H1 (cell line): Measurements from ENCODE around the gene MSI2. TPM values are rescaled to one million over a fixed set of nuclear protein-coding genes. Genes with fewer than 3 reads are reported as not detected.

Experiments
- CTCF ChIA-PET: fragments of 300-600 bp; sonication (Branson Sonifier 250); formaldehyde crosslinking; loops from one replicate; lab custom pipeline; 2021; ENCODE audit not compliant: partially characterized antibody; lab: Charles Lee
- POLR2A ChIA-PET: fragments of 300-600 bp; sonication (Branson Sonifier 250); formaldehyde crosslinking; loops from one replicate; lab custom pipeline; 2021; ENCODE audit warnings: inconsistent platforms; ENCODE audit not compliant: partially characterized antibody; lab: Charles Lee
- DNase-seq, 2 experiments: peaks; one replicate each; pipeline versions ENCODE4 v3.0.0 to v3.0.0-alpha.2; 2010 to 2022; ENCODE audit warnings: low spot score in 2 of 2, low read depth in 1 of 2, mixed read lengths in 1 of 2
- FAIRE-seq: peaks from 2 replicates; lab custom pipeline; 2011; peaks lifted over from hg19 to GRCh38; lab: Jason Lieb, UNC
- H2AFZ ChIP-seq: 2 replicates; pipeline ENCODE4 v1.8.1; 2012; ENCODE audit warnings: low read length, inconsistent platforms
- H2AK5ac ChIP-seq: 2 replicates; pipeline ENCODE4 v1.6.1; 2013; ENCODE audit warnings: low read depth, low read length
- H2BK120ac ChIP-seq: replicated peaks from 2 replicates; pipeline ENCODE3; 2013; ENCODE audit warnings: low read depth, low read length, inconsistent platforms
- H2BK12ac ChIP-seq: 2 replicates; pipeline ENCODE4 v1.6.1; 2013; ENCODE audit warnings: low read depth, low read length
- H2BK15ac ChIP-seq: 2 replicates; pipeline ENCODE4 v1.6.1; 2013; ENCODE audit warnings: low read length
- H2BK20ac ChIP-seq: 2 replicates; pipeline ENCODE4 v1.6.1; 2013; ENCODE audit warnings: low read length
- H2BK5ac ChIP-seq: 2 replicates; pipeline ENCODE4 v1.6.1; 2013; ENCODE audit warnings: low read depth, low read length
- H3K14ac ChIP-seq: 2 replicates; pipeline ENCODE4 v1.6.1; 2013; ENCODE audit warnings: inconsistent platforms; ENCODE audit not compliant: insufficient read length
- H3K18ac ChIP-seq: 2 replicates; pipeline ENCODE4 v1.6.1; 2013; ENCODE audit warnings: low read length; ENCODE audit errors: extremely low read depth
- H3K23ac ChIP-seq: 2 replicates; pipeline ENCODE4 v1.6.1; 2013; ENCODE audit warnings: inconsistent platforms; ENCODE audit not compliant: insufficient read length
- H3K23me2 ChIP-seq: 2 replicates; pipeline ENCODE4 v1.6.1; 2013; ENCODE audit warnings: low read depth, low read length
- H3K27ac ChIP-seq: 2 replicates; pipeline ENCODE4 v1.6.1; 2011; ENCODE audit warnings: low read depth, low read length, inconsistent platforms
- H3K27me3 ChIP-seq, 4 experiments: replicated peaks in 1 of 4; 1 replicate in 1 of 4; 2 replicates in 3 of 4; pipeline versions ENCODE4 v1.6.1 to v1.8.1; 2011 to 2013; ENCODE audit warnings: low read length in 3 of 4, mild to moderate bottlenecking in 3 of 4, inconsistent platforms in 2 of 4, mixed read lengths in 2 of 4, moderate library complexity in 1 of 4; ENCODE audit not compliant: control insufficient read depth in 3 of 4, insufficient read depth in 3 of 4; ENCODE audit errors: extremely low read depth in 1 of 4
- H3K36me3 ChIP-seq, 4 experiments: 2 replicates each; pipeline versions ENCODE4 v1.6.1 to v1.8.1; 2011 to 2013; ENCODE audit warnings: mild to moderate bottlenecking in 4 of 4, low read length in 3 of 4, moderate library complexity in 2 of 4, control low read depth in 1 of 4, inconsistent platforms in 1 of 4; ENCODE audit not compliant: insufficient read depth in 4 of 4, control insufficient read depth in 2 of 4
- H3K4ac ChIP-seq: replicated peaks from 2 replicates; pipeline ENCODE3; 2013; ENCODE audit warnings: low read length, low read depth, mixed read lengths, inconsistent platforms; ENCODE audit not compliant: insufficient read length
- H3K4me1 ChIP-seq, 4 experiments: replicated peaks in 1 of 4; 1 replicate in 1 of 4; 2 replicates in 3 of 4; pipeline versions ENCODE4 v1.6.1 to v1.8.1; 2011 to 2013; ENCODE audit warnings: low read length in 3 of 4, inconsistent platforms in 2 of 4, mixed read lengths in 1 of 4; ENCODE audit not compliant: insufficient read depth in 4 of 4, control insufficient read depth in 3 of 4
- H3K4me2 ChIP-seq, 2 experiments: 2 replicates each; pipeline versions ENCODE4 v1.6.1 to v1.8.1; 2011 to 2013; ENCODE audit warnings: low read depth in 2 of 2, low read length in 2 of 2, control low read depth in 1 of 2, inconsistent platforms in 1 of 2, mild to moderate bottlenecking in 1 of 2; ENCODE audit not compliant: insufficient read depth in 1 of 2
- H3K4me3 ChIP-seq, 4 experiments: fragments of 200-600, 300-600 bp in 1 of 4; sonication (generic), shearing (Covaris generic), sonication (Bioruptor Twin) in 1 of 4; 2 replicates each; pipeline versions ENCODE4 v1.5.1 to v1.8.1; 2011 to 2016; ENCODE audit warnings: low read length in 4 of 4, low read depth in 3 of 4, control low read depth in 2 of 4, inconsistent platforms in 2 of 4, mild to moderate bottlenecking in 2 of 4, mixed read lengths in 1 of 4, moderate library complexity in 1 of 4; ENCODE audit not compliant: insufficient read depth in 2 of 4; ENCODE audit errors: extremely low read depth in 1 of 4
- H3K56ac ChIP-seq: replicated peaks from 2 replicates; pipeline ENCODE3; 2013; ENCODE audit warnings: low read depth, mild to moderate bottlenecking, mixed read lengths, low read length, inconsistent platforms; ENCODE audit not compliant: insufficient read length
- H3K79me1 ChIP-seq: 2 replicates; pipeline ENCODE4 v1.6.1; 2013; ENCODE audit warnings: low read depth, low read length, control low read depth
- H3K79me2 ChIP-seq, 2 experiments: 2 replicates each; pipeline versions ENCODE4 v1.6.1 to v1.8.1; 2012 to 2013; ENCODE audit warnings: low read length in 2 of 2, mild to moderate bottlenecking in 2 of 2, inconsistent platforms in 1 of 2; ENCODE audit not compliant: insufficient read depth in 2 of 2, control insufficient read depth in 1 of 2
- H3K9ac ChIP-seq, 4 experiments: replicated peaks in 1 of 4; 1 replicate in 1 of 4; 2 replicates in 3 of 4; pipeline versions ENCODE4 v1.6.1 to v1.8.1; 2011 to 2013; ENCODE audit warnings: low read depth in 3 of 4, low read length in 3 of 4, control low read depth in 2 of 4, mild to moderate bottlenecking in 2 of 4, moderate library complexity in 2 of 4, inconsistent platforms in 1 of 4; ENCODE audit errors: extremely low read depth in 1 of 4
- H3K9me3 ChIP-seq, 2 experiments: 2 replicates each; pipeline versions ENCODE4 v1.6.1 to v1.8.1; 2012 to 2013; ENCODE audit warnings: mild to moderate bottlenecking in 2 of 2, moderate library complexity in 2 of 2, control low read depth in 1 of 2, inconsistent platforms in 1 of 2, low read depth in 1 of 2, low read length in 1 of 2, mixed read lengths in 1 of 2; ENCODE audit not compliant: insufficient read depth in 2 of 2
- H4K20me1 ChIP-seq, 2 experiments: replicated peaks in 1 of 2; 2 replicates each; pipeline versions ENCODE3 to v1.8.1; 2011 to 2013; ENCODE audit warnings: inconsistent platforms in 2 of 2, low read length in 2 of 2, mild to moderate bottlenecking in 1 of 2; ENCODE audit not compliant: insufficient read depth in 2 of 2, control insufficient read depth in 1 of 2
- H4K5ac ChIP-seq: 2 replicates; pipeline ENCODE4 v1.6.1; 2013; ENCODE audit warnings: low read length, low read depth, mixed read lengths, inconsistent platforms; ENCODE audit not compliant: insufficient read length
- H4K8ac ChIP-seq: 2 replicates; pipeline ENCODE4 v1.8.0; 2013; ENCODE audit warnings: mild to moderate bottlenecking, moderate library complexity, low read length, inconsistent platforms; ENCODE audit not compliant: insufficient read depth; ENCODE audit errors: extremely low read depth
- H4K91ac ChIP-seq: replicated peaks from 2 replicates; pipeline ENCODE3; 2013; ENCODE audit warnings: low read length, mixed read lengths, inconsistent platforms; ENCODE audit not compliant: insufficient read length
- ASH2L ChIP-seq: fragments of 200-600, 300-600 bp; sonication (generic); IDR thresholded peaks from one replicate; pipeline ENCODE4 v1.7.1; 2017; ENCODE audit warnings: low read length
- ATF2 ChIP-seq: IDR thresholded peaks from 2 replicates; pipeline ENCODE4 v1.6.1; 2012; ENCODE audit warnings: low read length, inconsistent platforms
- CBX5 ChIP-seq: fragments of 300-800, 300-1000 bp; sonication (generic); IDR thresholded peaks from 2 replicates; pipeline ENCODE4 v1.7.1; 2016; ENCODE audit warnings: antibody characterized with exemption, low read length, low read depth
- EP300 ChIP-seq, 2 experiments: IDR thresholded peaks; 1 replicate in 1 of 2; 2 replicates in 1 of 2; pipeline ENCODE4 v1.6.1; 2011 to 2012; ENCODE audit warnings: low read depth in 2 of 2, low read length in 2 of 2, mild to moderate bottlenecking in 2 of 2, borderline replicate concordance in 1 of 2, inconsistent platforms in 1 of 2, moderate library complexity in 1 of 2
- KDM1A ChIP-seq: fragments of 200-600, 300-600 bp; sonication (generic); IDR thresholded peaks from 2 replicates; pipeline ENCODE4 v1.7.1; 2016; ENCODE audit warnings: mild to moderate bottlenecking, low read length, borderline replicate concordance
- MAX ChIP-seq: IDR thresholded peaks from 2 replicates; pipeline ENCODE4 v1.6.1; 2012; ENCODE audit warnings: inconsistent platforms
- POLR2AphosphoS5 ChIP-seq: IDR thresholded peaks from 2 replicates; pipeline ENCODE4 v1.6.1; 2011; ENCODE audit warnings: low read depth, low read length
- RAD21 ChIP-seq, 2 experiments: IDR thresholded peaks in 1 of 2; conservative IDR thresholded peaks in 1 of 2; 2 replicates each; pipeline ENCODE4 v1.6.1; 2011; ENCODE audit warnings: low read depth in 2 of 2, low read length in 2 of 2, improper control_type of control experiment in 1 of 2, inconsistent platforms in 1 of 2, mild to moderate bottlenecking in 1 of 2, moderate library complexity in 1 of 2
- SP4 ChIP-seq: IDR thresholded peaks from 2 replicates; pipeline ENCODE4 v1.6.1; 2012; ENCODE audit warnings: low read length, inconsistent platforms
- USF2 ChIP-seq: IDR thresholded peaks from 2 replicates; pipeline ENCODE4 v1.6.1; 2011; ENCODE audit warnings: low read length, improper control_type of control experiment
- ZNF274 ChIP-seq: IDR thresholded peaks from 2 replicates; pipeline ENCODE4 v1.7.0; 2012; ENCODE audit warnings: low read length, borderline replicate concordance; ENCODE audit errors: extremely low read depth
- WGBS, 2 experiments: shearing (Covaris generic) in 1 of 2; methylation state at CpG; one replicate each; pipeline versions ENCODE4 v1.1.6 to v1.1.7; 2013 to 2015; ENCODE audit warnings: low lambda C conversion rate in 2 of 2, mixed read lengths in 2 of 2, inconsistent platforms in 1 of 2, low coverage in 1 of 2, missing lambda C conversion rate in 1 of 2; ENCODE audit not compliant: insufficient replicate concordance in 2 of 2, insufficient coverage in 1 of 2, insufficient read length in 1 of 2; ENCODE audit errors: extremely low coverage in 1 of 2, missing lambda C conversion rate in 1 of 2; 5-methylcytosine and 5-hydroxymethylcytosine counted together
- polyA plus RNA-seq, 7 experiments: library from polyadenylated mRNA; depleted of rRNA in 3 of 7; stranded (reverse) in 5 of 7; unstranded in 2 of 7; fragments of >200 nt in 5 of 7; fragments of 200-250 nt in 2 of 7; gene quantifications; 1 replicate in 5 of 7; 2 replicates in 1 of 7; 4 replicates in 1 of 7; pipeline versions ENCODE4 v1.2.1 to v1.2.3, GENCODE V29; 2011 to 2013; ENCODE audit warnings: missing spikeins in 2 of 7, mixed read lengths in 2 of 7
- total RNA-seq: library from RNA; stranded (reverse); fragmentation: NEBNext Ultra II Directional; extraction: Animal tissue kit (Norgen Biotek cat#: 25700); gene quantifications from 2 replicates; pipeline ENCODE4 v1.2.1, GENCODE V29; 2021

Gene MSI2
- total and polyA plus RNA-seq, 2 of the 8 experiments (the other 6 are each of a cell fraction or from before 2014, with no cell fraction given) = 36.7 to 80.6 TPM

- Histone ChIP-seq H3K56ac (no peak overlapping the region), H4K91ac (no peak overlapping the region), H3K18ac (no peak overlapping the region), H3K79me2 (no peaks in the 10 kb centered on the region), H3K4me3 (no peak overlapping the region), H4K20me1 (no peaks in the 10 kb centered on the region), H2BK5ac (no peak overlapping the region), H3K9me3 (peaks cover 0 to 7% of the 10 kb centered on the region in 2 experiments; a peak in 1 of 4 replicates), H3K27me3 (no peaks in the 10 kb centered on the region), H2BK120ac (no peak overlapping the region), H4K8ac (no peak overlapping the region), H4K5ac (no peak overlapping the region), H3K79me1 (no peaks in the 10 kb centered on the region), H2AFZ (no peak overlapping the region), H3K4ac (no peak overlapping the region), H3K23ac (no peak overlapping the region), H2BK20ac (no peak overlapping the region), H2BK15ac (no peak overlapping the region), H3K4me2 (no peak overlapping the region), H3K23me2 (no peaks in the 10 kb centered on the region), H3K4me1 (no peaks in the 10 kb centered on the region), H2BK12ac (no peak overlapping the region), H3K9ac (no peak overlapping the region), H3K27ac (no peak overlapping the region), H2AK5ac (no peak overlapping the region), H3K36me3 (no peaks in the 10 kb centered on the region), H3K14ac (no peak overlapping the region)
- no peak for DNase-seq
- no peak for FAIRE-seq
- WGBS, 2 experiments = 89% methylated on average over 1 of the region's 1 CpG; no CpG with 5 or more reads in 1 of the 2 experiments
- POLR2A ChIA-PET = no interaction called here
- CTCF ChIA-PET = interaction anchor here (0.7 to 1.8 kb wide), 5 partner anchors 8 to 540 kb away, joined by 3 to 4 read pairs (median 3); no protein-coding TSS in a partner anchor
- TF ChIP-seq MAX = no peak
- no peak for TF ChIP-seq POLR2AphosphoS5
- no peak for TF ChIP-seq ZNF274
- no peak for TF ChIP-seq EP300 (IDR thresholded peaks at IDR 0.05; ENCODE audit: borderline replicate concordance in 1 of 2, low read depth in 2 of 2, low read length in 2 of 2)
- no peak for TF ChIP-seq ATF2
- TF ChIP-seq KDM1A = no peak
- no peak for TF ChIP-seq USF2
- TF ChIP-seq RAD21 (IDR thresholded peaks at IDR 0.05 in 1 of 2, conservative IDR thresholded peaks at IDR 0.05 in 1 of 2; ENCODE audit: low read depth in 2 of 2, low read length in 2 of 2) = no peak
- TF ChIP-seq CBX5 = no peak
- TF ChIP-seq ASH2L = no peak
- no peak for TF ChIP-seq SP4
These were observed 49.4 kb upstream of the MSI2 start for GRCh38 chr17:57206928-57207327.
